Neural cell (in vitro differentiated cells): ENCODE results near the gene KLHDC1.
A peak's percentile ranks its signal among the peaks of the same experiment; 100 is the strongest.

Experiments
- CTCF ChIP-seq: fragments of 450-650 bp; IDR thresholded peaks from 2 replicates; pipeline ENCODE4 v1.5.1; 2014; ENCODE audit warnings: antibody characterized with exemption, mild to moderate bottlenecking, moderate library complexity; ENCODE audit not compliant: poor library complexity, severe bottlenecking
- EP300 ChIP-seq: fragments of 450-650 bp; conservative IDR thresholded peaks from 2 replicates; pipeline ENCODE4 v1.6.1; 2014; ENCODE audit warnings: antibody characterized with exemption, mild to moderate bottlenecking, moderate library complexity; ENCODE audit not compliant: poor library complexity, severe bottlenecking
- EZH2 ChIP-seq: fragments of 200-600, 300-800 bp; shearing (Covaris generic), sonication (generic); IDR thresholded peaks from 2 replicates; pipeline ENCODE4 v1.6.1; 2014; ENCODE audit warnings: antibody characterized with exemption, low read length, borderline replicate concordance, mild to moderate bottlenecking; ENCODE audit not compliant: insufficient read depth, poor library complexity, severe bottlenecking
- MXI1 ChIP-seq: fragments of 450-650 bp; conservative IDR thresholded peaks from 2 replicates; pipeline ENCODE4 v1.6.1; 2014; ENCODE audit warnings: antibody characterized with exemption, mild to moderate bottlenecking; ENCODE audit not compliant: poor library complexity, severe bottlenecking
- POLR2AphosphoS5 ChIP-seq: IDR thresholded peaks from 2 replicates; pipeline ENCODE4 v1.6.1; 2012

DNA sequence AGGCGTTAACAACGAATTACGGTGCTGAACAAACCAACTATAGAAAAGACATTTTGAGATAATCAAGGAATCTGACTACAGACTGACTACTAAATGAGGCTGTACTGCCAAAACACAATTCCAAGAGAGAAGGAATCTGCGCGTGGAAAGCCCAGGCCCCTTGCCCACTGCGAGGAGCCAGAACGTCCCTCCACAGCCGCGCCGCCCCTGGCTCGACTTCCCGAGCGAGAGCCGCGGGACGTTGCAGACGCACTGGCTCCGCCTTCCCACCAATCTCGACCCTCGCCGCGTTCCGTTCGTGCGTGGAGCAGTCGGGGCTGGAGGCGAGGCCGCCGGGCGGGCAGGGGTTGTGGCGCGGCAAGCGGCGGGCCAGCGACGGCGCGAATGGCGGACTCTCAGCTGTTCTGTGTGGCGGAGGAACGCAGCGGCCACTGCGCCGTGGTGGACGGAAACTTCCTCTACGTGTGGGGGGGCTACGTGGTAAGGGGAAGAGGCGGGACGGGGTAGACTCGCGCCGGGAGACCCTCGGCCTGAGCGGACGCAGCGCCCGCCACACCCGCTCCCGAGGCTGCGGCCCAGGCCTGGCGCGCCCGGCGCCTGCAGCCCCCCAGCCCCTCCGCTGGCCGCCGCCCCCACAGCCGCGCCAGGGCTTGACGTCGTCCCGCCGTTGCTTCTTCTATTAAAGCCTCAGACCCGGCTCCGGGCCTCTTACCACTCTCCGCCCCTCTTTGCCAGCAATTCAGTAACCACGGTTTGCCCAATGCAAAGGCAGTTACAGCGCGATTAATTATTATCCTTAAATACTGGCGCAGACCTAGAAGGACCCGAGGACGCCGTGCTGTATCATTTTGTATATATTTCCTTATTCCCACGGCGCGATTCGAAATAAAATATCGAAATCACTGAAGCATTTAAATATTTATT is at the start of gene KLHDC1:
- TF ChIP-seq CTCF (no peak), EP300 (peak; percentile 18), POLR2AphosphoS5 (peak; percentile 77), EZH2 (no peak), MXI1 (peak; percentile 30)
